Stimulated activated CD4-positive, alpha-beta T cell treated with anti-CD3 and anti-CD28 coated beads, TNF-alpha, amount 100 ng/mL, for 1 hour (primary cell): ENCODE measurements around the gene MYL7.

Experiments
- DNase-seq, 3 donors: peaks; one replicate each; pipeline ENCODE4 v3.0.0-alpha.2; 2020; ENCODE audit warnings: low read depth in 3 of 3, low spot score in 1 of 3

The MYL7 gene

GRCh38 chr7:44101966-44102845, 38.9 kb downstream of the MYL7 start:
- DNase-seq: no peak

GRCh38 chr7:44101303-44101965, 39.7 kb downstream of the MYL7 start:
- no peak for DNase-seq

GRCh38 chr7:44100458-44101302, 40.5 kb downstream of the MYL7 start:
- no peak for DNase-seq

GRCh38 chr7:44099669-44100068, 41.5 kb downstream of the MYL7 start:
- DNase-seq: no peak

- no peak for DNase-seq
These were observed 42.8 kb downstream of the MYL7 start for GRCh38 chr7:44098092-44099068.

- DNase-seq: no peak
These were observed 43.8 kb downstream of the MYL7 start for GRCh38 chr7:44097064-44097932.

GRCh38 chr7:44096326-44096881, 44.7 kb downstream of the MYL7 start:
- DNase-seq: no peak

GRCh38 chr7:44095781-44096180, 45.4 kb downstream of the MYL7 start:
- no peak for DNase-seq

- no peak for DNase-seq
These were observed 46.1 kb downstream of the MYL7 start for GRCh38 chr7:44094883-44095592.

GRCh38 chr7:44094365-44094764, 46.8 kb downstream of the MYL7 start:
- DNase-seq: no peak

- no peak for DNase-seq
These were observed 48.0 kb downstream of the MYL7 start for GRCh38 chr7:44093102-44093641.
